ENCODE data around the gene ADAMTS13.

The ADAMTS13 gene

GRCh38 chr9:133377721-133378216 is 44.4 kb upstream of the ADAMTS13 start:
- H3K9me3 ChIP-seq (ENCODE audit: control insufficient read depth, low read length): no peaks in the 10 kb centered on the region
- no peaks in the 10 kb centered on the region for H3K36me3 ChIP-seq (ENCODE audit: control insufficient read depth, insufficient read depth, low read length)
- no peak overlapping the region for H2AFZ ChIP-seq
- H3K9ac ChIP-seq: no peak overlapping the region
- no peak overlapping the region for H3K4me2 ChIP-seq (ENCODE audit: low read length)
- H3K79me2 ChIP-seq: peaks cover 12% of the 10 kb centered on the region
- no peak overlapping the region for H3K4me3 ChIP-seq (ENCODE audit: low read depth, low read length)
- H3K27me3 ChIP-seq (ENCODE audit: control insufficient read depth, insufficient read depth, low read length): no peaks in the 10 kb centered on the region
- TF ChIP-seq CTCF (IDR thresholded peaks at IDR 0.05): no peak
- H3K27ac ChIP-seq: no peak overlapping the region
- no peaks in the 10 kb centered on the region for H3K4me1 ChIP-seq

- H3K79me2 ChIP-seq: peaks cover 5% of the 10 kb centered on the region
- no peak overlapping the region for H3K4me3 ChIP-seq (ENCODE audit: low read depth, low read length)
- H3K36me3 ChIP-seq (ENCODE audit: control insufficient read depth, insufficient read depth, low read length): no peaks in the 10 kb centered on the region
- no peak overlapping the region for H3K4me2 ChIP-seq (ENCODE audit: low read length)
- no peak overlapping the region for H3K27ac ChIP-seq
- no peaks in the 10 kb centered on the region for H3K27me3 ChIP-seq (ENCODE audit: control insufficient read depth, insufficient read depth, low read length)
- no peak overlapping the region for H2AFZ ChIP-seq
- no peak for TF ChIP-seq CTCF (IDR thresholded peaks at IDR 0.05)
- no peaks in the 10 kb centered on the region for H3K4me1 ChIP-seq
- H3K9ac ChIP-seq: no peak overlapping the region
- H3K9me3 ChIP-seq (ENCODE audit: control insufficient read depth, low read length): no peaks in the 10 kb centered on the region
Measured at GRCh38 chr9:133378408-133378962, 43.7 kb upstream of the ADAMTS13 start.

GRCh38 chr9:133379153-133380086 is 42.7 kb upstream of the ADAMTS13 start:
- Histone ChIP-seq H3K4me1 (no peaks in the 10 kb centered on the region), H3K27me3 (ENCODE audit: control insufficient read depth, insufficient read depth, low read length) (no peaks in the 10 kb centered on the region), H3K79me2 (peaks cover 5% of the 10 kb centered on the region), H3K36me3 (ENCODE audit: control insufficient read depth, insufficient read depth, low read length) (no peaks in the 10 kb centered on the region), H3K4me2 (ENCODE audit: low read length) (no peak overlapping the region), H3K4me3 (ENCODE audit: low read depth, low read length) (no peak overlapping the region), H3K9ac (no peak overlapping the region), H3K27ac (no peak overlapping the region), H2AFZ (no peak overlapping the region), H3K9me3 (ENCODE audit: control insufficient read depth, low read length) (no peaks in the 10 kb centered on the region)
- no peak for TF ChIP-seq CTCF (IDR thresholded peaks at IDR 0.05)

GRCh38 chr9:133380734-133381133 is 41.4 kb upstream of the ADAMTS13 start:
- H3K27me3 ChIP-seq (ENCODE audit: control insufficient read depth, insufficient read depth, low read length): no peaks in the 10 kb centered on the region
- H3K9ac ChIP-seq: no peak overlapping the region
- no peak overlapping the region for H3K4me3 ChIP-seq (ENCODE audit: low read depth, low read length)

More at GRCh38 chr9:133380734-133381133, 41.4 kb upstream of the ADAMTS13 start:
- Histone ChIP-seq H3K36me3 (ENCODE audit: control insufficient read depth, insufficient read depth, low read length) (no peaks in the 10 kb centered on the region), H2AFZ (no peak overlapping the region), H3K27ac (no peak overlapping the region), H3K4me1 (no peaks in the 10 kb centered on the region), H3K79me2 (no peaks in the 10 kb centered on the region), H3K9me3 (ENCODE audit: control insufficient read depth, low read length) (no peaks in the 10 kb centered on the region), H3K4me2 (ENCODE audit: low read length) (no peak overlapping the region)
- no peak for TF ChIP-seq CTCF (IDR thresholded peaks at IDR 0.05)

All from parathyroid adenoma (tissue), 2 donors.